ENCODE data around the gene CARS2. TPM values are rescaled to one million over a fixed set of nuclear protein-coding genes. Genes with fewer than 3 reads are reported as not detected.
A peak's percentile ranks its signal among the peaks of the same experiment; 100 is the strongest.

Gene CARS2
- total and polyA plus RNA-seq, 2 donors (not counting 3 experiments of a cell fraction or from before 2014, with no cell fraction given): 42.0 to 51.2 TPM

- H3K9ac ChIP-seq (replicated peaks; ENCODE audit: extremely low read depth, insufficient read depth, low read length): no peak overlapping the region
- H3K4me3 ChIP-seq (replicated peaks in 1 of 3; ENCODE audit: insufficient read depth in 1 of 3, low read depth in 1 of 3, low read length in 3 of 3): no peak overlapping the region
- H3K27ac ChIP-seq (ENCODE audit: insufficient read depth, low read depth, low read length): no peak overlapping the region
- no peaks in the 10 kb centered on the region for H3K9me1 ChIP-seq (replicated peaks; ENCODE audit: control insufficient read depth, extremely low read depth, insufficient read depth, low read length)
- H2AFZ ChIP-seq (ENCODE audit: low read depth, low read length): no peak overlapping the region
- H3K36me3 ChIP-seq (ENCODE audit: control insufficient read depth in 2 of 2, extremely low read depth in 1 of 2, insufficient read depth in 2 of 2, low read length in 2 of 2): peaks cover 12 to 35% of the 10 kb centered on the region in 2 experiments
- FAIRE-seq (peak; percentile 54), DNase-seq (ENCODE audit: low read depth, low spot score) (peak; percentile 20)
- no peak overlapping the region for H3K4me2 ChIP-seq (ENCODE audit: insufficient read depth, low read length)
- no peaks in the 10 kb centered on the region for H3K79me2 ChIP-seq (ENCODE audit: control insufficient read depth, insufficient read depth, low read length)
- intact Hi-C loops (cut with micrococcal nuclease): loop anchor here (1.0 to 2.0 kb wide), 2 partner anchors 32 to 138 kb away; partner anchors contain the start of gene ING1
- CTCF ChIA-PET: interaction anchor here (0.6 to 1.7 kb wide), 19 partner anchors 9 to 234 kb away, joined by 3 to 7 read pairs (median 3); partner anchors contain the start of genes ANKRD10 and NAXD
- H4K20me1 ChIP-seq (replicated peaks; ENCODE audit: control insufficient read depth, extremely low read depth, insufficient read depth, low read length): no peaks in the 10 kb centered on the region
- dilution Hi-C loops (cut with MboI; ENCODE audit: extremely low pct_ligation_motif_present, low sequenced_read_pairs): no loop called here
- H3K9me3 ChIP-seq (replicated peaks; ENCODE audit: control insufficient read depth, insufficient read depth, low read length): no peaks in the 10 kb centered on the region
- TF ChIP-seq EZH2 (IDR thresholded peaks at IDR 0.05; ENCODE audit: borderline replicate concordance, low read depth, low read length, severe bottlenecking) (no peak), CTCF (IDR thresholded peaks at IDR 0.05; ENCODE audit: extremely low read depth in 1 of 2, insufficient read depth in 1 of 2, low read depth in 1 of 2, low read length in 2 of 2) (peak; percentile 29 to 60)
- BruUV-seq (replicated peaks): no TSS peak
- no peaks in the 10 kb centered on the region for H3K27me3 ChIP-seq (ENCODE audit: control insufficient read depth in 2 of 2, insufficient read depth in 2 of 2, low read length in 2 of 2)
- POLR2A ChIA-PET: interaction anchor here (1.9 kb wide), 1 partner anchor 34 kb away, joined by 8 read pairs; no protein-coding TSS in a partner anchor
- no peaks in the 10 kb centered on the region for H3K4me1 ChIP-seq (ENCODE audit: control insufficient read depth, extremely low read depth, insufficient read depth, low read length)
Measured at GRCh38 chr13:110680852-110681251, 25.1 kb downstream of the CARS2 start.

GRCh38 chr13:110677731-110678545 is 28.0 kb downstream of the CARS2 start:
- no peak for DNase-seq (ENCODE audit: low read depth, low spot score)

More at GRCh38 chr13:110677731-110678545, 28.0 kb downstream of the CARS2 start:
- Histone ChIP-seq H3K9me1 (replicated peaks; ENCODE audit: control insufficient read depth, extremely low read depth, insufficient read depth, low read length) (no peaks in the 10 kb centered on the region), H3K27me3 (ENCODE audit: control insufficient read depth in 2 of 2, insufficient read depth in 2 of 2, low read length in 2 of 2) (no peaks in the 10 kb centered on the region), H3K27ac (ENCODE audit: insufficient read depth, low read depth, low read length) (no peak overlapping the region), H3K9me3 (replicated peaks; ENCODE audit: control insufficient read depth, insufficient read depth, low read length) (no peaks in the 10 kb centered on the region), H3K4me1 (ENCODE audit: control insufficient read depth, extremely low read depth, insufficient read depth, low read length) (no peaks in the 10 kb centered on the region), H3K79me2 (ENCODE audit: control insufficient read depth, insufficient read depth, low read length) (no peaks in the 10 kb centered on the region), H2AFZ (ENCODE audit: low read depth, low read length) (no peak overlapping the region), H3K9ac (replicated peaks; ENCODE audit: extremely low read depth, insufficient read depth, low read length) (no peak overlapping the region), H4K20me1 (replicated peaks; ENCODE audit: control insufficient read depth, extremely low read depth, insufficient read depth, low read length) (no peaks in the 10 kb centered on the region), H3K36me3 (ENCODE audit: control insufficient read depth in 2 of 2, extremely low read depth in 1 of 2, insufficient read depth in 2 of 2, low read length in 2 of 2) (peaks cover 4 to 29% of the 10 kb centered on the region in 2 experiments), H3K4me3 (replicated peaks in 1 of 3; ENCODE audit: insufficient read depth in 1 of 3, low read depth in 1 of 3, low read length in 3 of 3) (no peak overlapping the region), H3K4me2 (ENCODE audit: insufficient read depth, low read length) (no peak overlapping the region)
- BruUV-seq (replicated peaks): no TSS peak
- CTCF ChIA-PET: no interaction called here
- POLR2A ChIA-PET: no interaction called here
- dilution Hi-C loops (cut with MboI; ENCODE audit: extremely low pct_ligation_motif_present, low sequenced_read_pairs) (no loop called here), intact Hi-C loops (cut with micrococcal nuclease) (no loop called here)
- FAIRE-seq: no peak
- TF ChIP-seq FOS (IDR thresholded peaks at IDR 0.05; ENCODE audit: borderline replicate concordance, insufficient read depth, low read length): no peak
